ENCODE data around the gene POLA2. TPM values are rescaled to one million over a fixed set of nuclear protein-coding genes. Genes with fewer than 3 reads are reported as not detected.

The POLA2 gene
- total RNA-seq, 1 donor from 2014 or later = 74.5 TPM

Other genes starting within 250 kb of the POLA2 start
- 70.0 and 77.0 TPM in 2 replicates for gene ARL2, start 247.8 kb upstream of the POLA2 start, total RNA-seq
- 19.6 and 22.4 TPM in 2 replicates for gene SNX15, start 234.5 kb upstream of the POLA2 start, total RNA-seq
- 17.0 and 18.6 TPM in 2 replicates for gene SAC3D1, start 220.8 kb upstream of the POLA2 start, total RNA-seq
- 11.9 and 14.6 TPM in 2 replicates for gene NAALADL1, start 203.4 kb upstream of the POLA2 start, total RNA-seq
- gene CDCA5, start 177.9 kb upstream of the POLA2 start, total RNA-seq = 82.0 and 86.8 TPM in 2 replicates
- 34.9 and 37.2 TPM in 2 replicates for gene ZFPL1, start 177.7 kb upstream of the POLA2 start, total RNA-seq
- 121 and 133 TPM in 2 replicates for gene VPS51, start 165.7 kb upstream of the POLA2 start, total RNA-seq
- 34.4 and 36.9 TPM in 2 replicates for gene TM7SF2, start 150.1 kb upstream of the POLA2 start, total RNA-seq
- 11.3 and 12.8 TPM in 2 replicates for gene ZNHIT2, start 144.3 kb upstream of the POLA2 start, total RNA-seq
- 1,016 and 1,034 TPM in 2 replicates for gene FAU, start 139.8 kb upstream of the POLA2 start, total RNA-seq
- 66.6 and 67.1 TPM in 2 replicates for gene MRPL49, start 139.6 kb upstream of the POLA2 start, total RNA-seq
- 40.1 and 42.2 TPM in 2 replicates for gene SYVN1, start 127.4 kb upstream of the POLA2 start, total RNA-seq
- gene SPDYC, start 91.7 kb upstream of the POLA2 start, total RNA-seq = not detected in 2 replicates
- gene CAPN1, start 80.0 kb upstream of the POLA2 start, total RNA-seq = 143 and 144 TPM in 2 replicates
- gene CDC42EP2, start 52.9 kb downstream of the POLA2 start, total RNA-seq = 3.4 and 5.1 TPM in 2 replicates
- 77.0 and 78.1 TPM in 2 replicates for gene DPF2, start 71.9 kb downstream of the POLA2 start, total RNA-seq
- 1.3 and 1.6 TPM in 2 replicates for gene TIGD3, start 92.8 kb downstream of the POLA2 start, total RNA-seq
- gene SLC25A45, start 120.7 kb downstream of the POLA2 start, total RNA-seq = 14.6 and 16.3 TPM in 2 replicates
- gene FRMD8, start 124.7 kb downstream of the POLA2 start, total RNA-seq = 39.7 and 39.8 TPM in 2 replicates
- 422 and 430 TPM in 2 replicates for gene NEAT1, start 160.8 kb downstream of the POLA2 start, total RNA-seq
- 4,338 and 4,347 TPM in 2 replicates for gene MALAT1, start 237.1 kb downstream of the POLA2 start, total RNA-seq

Measured in activated T-helper 2 cell treated with anti-CD3 and anti-CD28 coated beads, Interferon-gamma antibody, Interleukin-2, Interleukin-4, amounts not matched to agents 10 μg/mL and 5 μg/mL and 100 μg/mL, durations not matched to agents 14 hours and 24 hours and 36 hours (primary cell).